HG03103 (cell line): ENCODE data around the gene FIGLA.

Experiments used
- ATAC-seq: cut with Tn5 transposase; IDR thresholded peaks from one replicate; pipeline ENCODE4 v1.9.1; 2021; ENCODE audit warnings: low read depth; ENCODE audit not compliant: unreplicated experiment

The FIGLA gene

DNA sequence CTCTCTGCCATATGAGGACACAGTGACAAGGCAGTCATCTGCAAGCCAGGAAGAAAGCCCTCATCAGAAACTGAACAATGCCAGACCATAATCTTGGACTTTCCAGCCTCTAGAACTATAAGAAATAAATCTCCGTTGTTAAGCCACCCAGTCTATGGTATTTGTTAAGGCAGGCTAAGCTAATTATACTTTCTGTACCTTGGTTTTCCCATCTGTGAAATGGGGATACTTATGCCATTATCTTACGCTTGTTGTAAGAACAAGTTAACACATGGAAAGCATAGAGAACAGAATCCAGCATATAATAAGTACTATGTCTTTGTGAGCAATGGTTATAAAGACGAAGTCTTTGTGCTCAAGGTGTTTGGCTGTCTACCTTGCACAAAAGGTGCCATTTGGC lies 14.2 kb downstream of the FIGLA start:
- no peak for ATAC-seq

DNA sequence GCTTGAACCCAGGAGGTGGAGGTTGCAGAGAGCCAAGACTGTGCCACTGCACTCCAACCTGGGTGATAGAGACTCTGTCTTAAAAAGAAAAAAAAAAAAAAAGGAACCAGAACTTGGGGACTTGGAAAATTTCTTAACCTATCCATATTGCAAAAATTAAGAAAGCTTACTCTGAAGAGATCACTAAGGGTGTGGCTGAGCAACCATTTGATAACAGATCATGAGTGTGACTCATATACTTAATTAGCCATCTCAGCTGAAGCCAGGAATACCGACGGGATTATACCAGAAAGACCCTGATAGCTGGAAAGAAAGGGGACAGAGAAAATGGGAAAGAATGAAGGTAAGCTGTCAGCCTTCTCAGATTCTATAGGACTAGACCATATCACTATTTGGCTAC lies 15.3 kb downstream of the FIGLA start:
- no peak for ATAC-seq

DNA sequence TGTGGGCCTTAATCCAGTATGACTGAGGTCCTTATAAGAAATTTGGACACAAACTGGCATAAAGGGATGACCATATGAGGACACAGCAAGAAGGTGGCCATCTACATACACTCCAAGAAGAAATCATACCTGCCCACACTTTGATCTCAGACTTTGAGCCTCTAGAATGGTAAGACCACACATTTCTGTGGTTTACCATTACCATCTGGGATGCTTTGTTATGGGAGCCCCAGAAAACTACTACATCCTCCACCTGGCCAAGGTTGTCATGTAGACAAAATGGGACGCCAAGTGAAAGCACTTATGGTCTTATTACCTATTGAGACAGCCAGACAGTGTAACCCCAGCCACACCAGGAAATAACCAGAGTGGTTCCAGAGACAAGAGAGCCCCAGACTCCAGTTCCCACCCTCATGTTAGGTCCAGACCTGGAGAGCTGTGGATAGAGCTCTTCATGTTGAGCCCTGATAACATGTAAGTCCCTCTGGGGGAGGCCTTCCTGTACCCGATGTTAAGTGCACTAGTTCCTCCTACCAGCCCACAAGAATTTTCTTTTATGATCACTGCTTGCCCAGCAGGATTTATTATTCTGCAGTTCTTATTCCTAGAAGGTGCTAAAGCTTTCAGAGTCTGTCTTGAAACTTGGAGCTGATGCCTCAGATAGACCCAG lies 17.8 kb downstream of the FIGLA start:
- no peak for ATAC-seq

DNA sequence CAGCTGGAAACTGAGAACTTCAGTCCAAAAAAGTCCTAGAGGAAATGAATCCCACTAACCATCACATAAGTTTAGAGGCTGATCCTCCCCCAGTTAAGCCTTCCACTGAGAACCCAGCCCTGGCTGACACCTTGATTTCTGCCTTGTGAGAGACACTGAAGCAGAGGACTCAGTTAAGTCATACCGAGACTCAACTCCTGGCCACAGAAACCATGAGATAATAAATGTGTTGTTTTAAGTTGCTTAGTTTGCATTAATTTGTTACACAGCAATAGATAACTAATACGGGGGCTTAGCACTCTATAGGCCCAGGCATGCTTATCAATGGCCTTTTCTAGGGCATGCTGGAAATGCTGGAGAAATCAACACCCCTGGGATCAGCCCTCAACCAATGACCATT lies 19.0 kb downstream of the FIGLA start:
- ATAC-seq: no peak

DNA sequence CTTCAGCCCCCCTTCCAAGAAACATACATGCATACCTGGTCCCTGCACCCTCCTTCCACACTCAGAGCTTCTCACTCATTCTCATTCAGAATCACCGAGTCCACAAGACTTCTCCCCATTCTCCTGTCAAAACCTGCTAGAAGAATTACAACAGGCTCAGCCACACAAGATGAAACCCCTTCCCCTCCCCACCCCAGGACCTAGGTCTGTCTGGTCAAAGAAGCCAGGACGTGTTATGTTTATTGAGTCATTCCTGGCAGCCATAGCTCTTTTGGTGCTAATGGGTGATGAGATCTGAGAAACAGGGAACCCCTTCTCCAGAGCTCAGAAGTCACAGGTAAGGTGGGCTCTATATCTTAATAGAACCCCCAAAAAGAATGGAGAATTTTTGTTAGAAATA lies 21.0 kb downstream of the FIGLA start:
- ATAC-seq: no peak

DNA sequence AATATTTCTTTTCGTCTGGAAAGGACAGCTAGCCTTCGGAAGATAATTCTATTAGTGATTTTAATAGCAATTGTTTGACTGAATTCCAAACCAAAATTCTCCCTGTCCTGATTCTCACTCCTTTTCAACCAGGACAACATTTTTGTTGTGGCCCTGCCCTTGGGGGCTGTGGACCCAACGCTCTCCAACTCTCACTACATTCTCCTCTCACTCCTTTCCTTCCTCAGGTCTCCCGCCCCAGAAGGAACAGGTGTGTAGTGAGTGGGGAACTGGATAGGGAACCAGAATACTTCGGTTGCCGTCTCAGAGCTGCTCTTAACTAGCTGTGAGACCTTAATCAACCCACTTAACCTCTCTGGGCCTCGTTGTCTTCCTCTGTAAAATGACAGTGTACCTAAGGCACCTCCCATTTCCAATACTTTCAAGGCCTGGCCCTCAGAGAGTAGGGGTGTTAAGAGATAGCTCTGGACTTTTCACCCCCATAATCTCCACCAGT lies 21.8 kb downstream of the FIGLA start:
- no peak for ATAC-seq

DNA sequence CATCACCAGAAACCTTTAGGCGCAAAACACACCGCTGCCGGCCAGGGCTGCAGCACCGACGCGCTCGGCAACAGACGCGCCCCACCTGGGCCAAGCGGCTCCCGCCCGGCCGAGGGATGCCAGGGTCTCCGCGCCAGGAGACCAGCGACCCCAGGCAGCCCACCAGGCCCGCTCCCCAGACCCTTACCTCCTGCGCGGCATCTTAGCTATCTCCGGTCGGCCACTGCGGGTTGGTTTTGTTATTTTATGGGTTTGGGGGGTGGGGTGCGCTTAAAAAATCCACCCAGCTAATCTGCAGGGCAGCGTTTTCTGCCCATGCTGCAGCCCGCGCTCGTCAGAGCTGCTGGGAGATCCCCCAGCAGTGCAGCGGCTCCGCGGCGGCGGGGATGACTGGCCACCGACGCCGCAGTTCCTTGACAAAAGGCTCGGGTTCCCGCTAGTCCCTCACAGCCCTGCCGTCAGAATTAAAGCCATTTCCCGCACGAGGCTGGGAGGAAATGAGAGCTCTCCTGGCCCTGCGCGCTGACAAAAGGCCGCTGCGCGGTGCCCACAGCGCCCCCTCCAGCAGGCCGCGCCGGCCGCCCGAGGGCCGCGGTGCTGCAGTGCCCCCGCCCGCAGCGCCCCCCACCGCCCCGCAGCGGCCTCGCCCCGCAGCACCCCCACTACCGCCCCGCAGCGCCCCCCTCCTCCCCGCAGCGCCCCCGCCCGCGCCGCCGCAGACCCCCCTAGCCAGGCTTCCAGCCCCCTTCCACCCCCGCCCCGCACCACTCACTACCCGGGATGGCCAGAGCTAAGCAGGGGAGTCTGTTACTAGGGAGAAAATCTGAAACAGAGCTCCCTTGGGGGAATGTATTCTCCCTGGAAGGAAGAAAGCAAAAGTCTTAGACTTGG lies 22.5 kb downstream of the FIGLA start, which contains the start of gene ADD2:
ADD2 (minus strand) TSS at position 502 of the 891 bp plus-strand sequence. CDS start 61,792 bp downstream, outside the sequence.
- no peak for ATAC-seq

DNA sequence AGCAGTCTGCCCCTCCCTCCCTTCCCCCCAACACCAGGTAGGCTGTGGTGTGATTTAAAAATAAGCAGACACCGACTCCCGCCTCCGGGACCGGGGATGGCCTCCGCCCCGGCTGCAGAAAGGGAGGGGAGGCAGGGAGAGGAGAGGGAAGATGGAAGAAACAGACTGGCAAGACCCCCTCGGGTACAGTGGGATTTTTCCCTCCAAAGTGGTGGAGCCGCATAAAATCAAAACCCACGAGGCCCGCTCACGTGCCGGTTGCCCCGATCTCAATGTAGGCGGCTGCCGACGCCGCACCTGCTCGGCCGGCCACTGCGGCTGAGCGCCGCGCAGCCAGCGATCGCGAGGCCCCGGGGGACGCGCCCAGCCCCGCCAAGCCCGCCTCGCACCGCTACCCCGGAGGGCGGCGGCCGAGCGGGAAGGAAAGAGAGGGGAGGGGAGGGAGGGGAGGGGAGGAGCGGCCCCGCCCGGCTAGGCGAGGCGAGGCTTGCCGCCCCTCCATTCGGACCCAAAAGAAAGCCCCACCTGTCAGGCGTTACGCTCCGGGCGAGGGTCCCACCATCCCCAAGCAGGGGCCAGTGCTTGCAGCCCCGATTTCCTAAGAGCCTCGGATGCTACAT lies 23.3 kb downstream of the FIGLA start:
- no peak for ATAC-seq

DNA sequence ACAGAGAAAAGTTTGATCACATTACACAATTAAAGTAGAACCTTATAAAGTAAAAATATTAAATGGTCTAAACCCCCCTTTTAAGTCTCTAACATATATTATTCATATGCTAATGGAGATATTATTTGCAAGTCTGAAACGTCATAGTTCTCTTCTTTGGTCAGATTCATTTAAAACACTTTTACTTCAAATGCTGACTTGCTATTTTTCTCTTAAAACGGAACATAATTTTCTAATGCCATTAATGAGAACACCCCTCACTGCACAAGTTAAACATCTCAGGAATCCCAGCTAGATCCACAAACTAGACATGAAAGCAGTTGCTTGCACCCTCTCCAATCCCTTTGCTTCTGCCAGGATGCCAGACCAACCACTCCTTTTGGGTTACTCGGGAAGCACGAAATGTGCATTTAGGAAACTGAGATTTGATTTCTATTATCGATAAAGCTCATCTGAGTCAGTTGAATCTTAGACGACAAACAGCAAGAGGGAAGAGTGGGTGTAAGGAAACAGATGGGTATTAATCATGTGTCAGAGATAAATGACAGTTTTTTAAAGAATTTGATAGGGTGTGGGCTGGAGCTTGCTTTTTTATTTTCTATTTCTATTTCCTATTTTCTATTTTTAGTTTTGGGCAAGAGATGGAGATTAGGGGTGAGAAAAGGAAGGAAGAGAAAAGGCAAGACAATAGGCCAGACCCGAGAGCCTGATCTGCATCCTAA lies 23.9 kb downstream of the FIGLA start:
- no peak for ATAC-seq

DNA sequence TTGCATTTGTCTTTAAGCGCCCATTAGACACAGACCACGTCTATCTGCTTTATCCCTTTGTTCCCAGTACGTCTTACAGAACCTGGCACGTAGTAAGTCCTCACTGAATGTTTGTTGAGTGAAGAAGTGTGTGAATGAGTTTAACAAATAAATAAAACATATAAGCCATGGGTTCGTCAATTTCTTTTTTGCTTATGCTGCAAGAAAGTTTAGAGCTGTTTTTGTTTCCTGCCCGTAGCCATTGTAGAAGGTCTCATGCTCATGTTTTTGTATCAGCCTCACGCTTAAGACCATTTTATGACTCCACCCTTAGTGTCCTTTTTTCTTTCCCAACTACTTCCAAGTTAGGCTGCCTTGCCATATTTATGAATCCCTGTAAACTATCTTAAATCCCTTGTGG lies 24.9 kb downstream of the FIGLA start:
- no peak for ATAC-seq

DNA sequence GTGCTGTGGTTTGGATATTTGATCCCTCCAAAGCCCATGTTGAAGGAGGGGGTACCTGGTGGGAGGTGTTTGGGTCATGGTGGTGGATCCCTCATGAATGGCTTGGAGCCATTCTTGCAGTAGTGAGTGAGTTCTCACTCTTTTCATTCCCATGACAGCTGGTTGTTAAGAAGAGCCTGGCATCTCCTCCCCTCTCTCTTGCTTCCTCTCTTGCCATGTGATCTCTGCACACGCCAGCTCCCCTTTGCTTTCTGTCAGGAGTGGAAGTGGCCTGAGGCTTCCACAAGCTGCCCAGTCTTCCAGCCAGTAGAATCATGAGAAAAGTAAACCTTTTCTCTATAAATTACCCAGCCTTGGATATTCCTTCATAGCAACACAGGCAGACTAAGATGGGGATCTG lies 31.0 kb downstream of the FIGLA start:
- ATAC-seq: no peak

DNA sequence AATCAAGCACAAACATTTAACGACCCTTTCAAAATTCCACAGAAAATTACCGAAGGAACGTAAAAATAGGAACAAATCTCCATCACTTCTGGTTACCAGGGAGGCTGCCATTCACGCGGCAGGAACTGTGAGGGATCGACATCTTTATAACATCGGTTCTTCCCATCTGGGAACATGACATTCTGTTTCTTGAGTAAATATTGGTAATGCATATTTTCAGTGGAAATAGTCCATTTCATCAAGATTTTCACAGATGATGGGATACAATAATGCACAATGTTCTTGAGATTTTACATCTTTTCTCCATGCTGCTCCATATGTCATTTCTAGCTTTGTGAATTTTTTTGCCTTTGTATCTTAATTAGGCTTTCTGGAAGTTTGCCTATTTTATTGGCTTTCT lies 32.5 kb downstream of the FIGLA start:
- no peak for ATAC-seq

DNA sequence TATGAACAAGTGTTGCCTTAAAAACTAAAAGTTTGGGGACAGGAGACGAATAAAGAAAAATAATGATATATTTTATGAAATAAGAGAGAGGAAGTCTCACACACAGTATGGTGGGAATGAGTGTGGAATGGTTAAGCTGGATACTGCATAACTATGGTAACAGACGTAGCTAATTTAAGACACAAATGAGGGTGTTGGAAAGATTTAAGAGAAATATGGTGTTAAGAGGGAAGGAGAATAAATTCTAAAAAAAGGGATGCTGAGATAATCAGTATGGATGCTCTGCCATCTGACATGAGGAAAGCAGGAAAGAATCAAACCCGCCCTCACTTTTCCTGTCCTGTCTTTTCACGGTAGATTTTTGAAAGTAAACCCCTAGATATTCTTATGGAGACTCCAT lies 33.1 kb downstream of the FIGLA start:
- ATAC-seq: no peak

DNA sequence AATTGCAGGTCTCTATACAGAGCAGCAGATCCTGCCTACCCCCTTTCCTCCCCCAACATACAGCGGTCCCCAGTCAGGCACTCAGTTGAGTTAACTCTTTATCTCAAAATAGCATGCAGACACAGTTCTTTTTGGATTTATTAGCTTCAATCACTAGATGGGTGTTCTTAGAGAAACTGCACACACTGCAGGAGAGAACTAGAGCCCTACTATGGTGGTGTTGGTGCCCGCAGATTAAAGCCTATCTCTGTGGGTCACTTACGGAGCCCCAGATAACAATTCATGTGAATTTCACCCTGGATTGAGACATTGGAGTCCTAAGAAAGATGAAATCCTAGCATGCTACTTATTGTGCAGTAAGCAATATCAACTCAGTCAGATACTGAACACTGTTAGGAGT lies 34.3 kb downstream of the FIGLA start:
- ATAC-seq: no peak

DNA sequence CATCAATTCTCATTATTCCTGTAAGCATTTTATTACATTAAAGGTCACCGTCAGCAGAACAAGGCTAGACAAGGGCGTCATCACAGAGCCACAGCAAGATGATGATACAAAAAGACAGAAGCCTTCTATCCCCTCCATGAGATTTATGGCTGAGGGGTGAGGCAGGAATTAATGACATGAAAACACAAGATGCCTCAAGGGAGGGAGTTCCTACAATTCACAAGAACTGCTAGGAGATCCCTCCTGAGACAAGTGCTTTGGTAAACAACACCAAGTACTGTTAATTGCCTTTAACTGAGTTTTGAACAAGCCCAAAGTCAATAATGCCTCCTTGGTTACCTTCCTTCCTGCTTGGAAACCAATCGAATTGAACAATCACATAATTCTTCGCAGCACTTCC lies 36.5 kb downstream of the FIGLA start:
- no peak for ATAC-seq

DNA sequence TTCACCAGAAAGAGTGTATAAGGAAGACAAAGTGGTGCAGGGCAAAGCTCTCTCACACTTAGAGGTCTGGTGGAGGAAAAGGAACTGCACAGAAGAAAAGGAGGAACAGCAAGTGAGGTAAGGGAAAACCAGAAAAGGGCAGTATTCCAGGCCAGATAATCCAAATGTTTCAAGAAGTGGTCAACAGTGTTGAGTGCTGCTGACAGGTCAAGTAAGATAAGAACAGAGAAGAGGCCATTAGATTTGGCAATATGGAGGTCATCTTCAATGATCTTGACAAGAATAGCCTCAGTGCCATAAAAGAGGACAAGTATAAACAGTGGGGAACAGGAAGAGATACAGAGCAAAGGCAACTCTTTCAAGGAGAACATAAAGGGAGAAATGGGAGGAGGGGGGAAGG lies 37.4 kb downstream of the FIGLA start:
- ATAC-seq: no peak

DNA sequence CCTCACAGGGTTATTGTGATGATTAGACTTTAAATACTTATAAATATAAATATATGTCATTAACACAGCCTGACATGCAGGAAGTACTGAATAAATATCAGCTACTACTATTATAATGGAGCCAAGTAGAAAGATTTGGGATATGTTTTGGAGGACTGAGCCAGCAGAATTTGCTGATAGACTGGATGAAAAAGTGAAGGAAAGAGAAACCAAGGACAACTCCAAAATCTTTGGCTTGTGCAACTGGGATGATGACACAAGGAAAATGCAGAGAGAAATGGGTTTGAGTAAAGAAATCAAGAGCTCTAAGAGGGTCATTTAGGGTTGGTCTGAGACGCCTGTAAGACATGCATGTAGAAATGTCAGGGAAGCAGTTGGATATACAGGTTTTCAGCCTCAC lies 38.0 kb downstream of the FIGLA start:
- ATAC-seq: no peak

DNA sequence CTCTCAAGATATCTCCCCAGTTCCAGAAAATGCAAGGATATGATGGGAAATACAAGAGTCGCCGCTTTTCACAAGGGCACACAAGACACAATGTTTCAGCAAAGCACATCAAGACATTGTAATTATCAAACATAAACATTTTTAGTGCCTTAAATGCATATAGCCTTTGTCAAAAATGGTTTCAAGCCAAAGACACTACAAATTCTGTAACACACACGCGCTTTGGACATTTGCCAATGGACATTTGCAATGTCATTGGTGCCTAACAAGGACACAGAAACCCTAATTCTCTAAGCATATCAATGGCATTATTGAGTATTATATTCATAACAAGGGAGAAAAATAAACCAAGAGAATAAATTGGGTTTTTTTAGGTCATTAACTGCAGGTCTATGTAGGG lies 38.6 kb downstream of the FIGLA start:
- ATAC-seq: no peak

DNA sequence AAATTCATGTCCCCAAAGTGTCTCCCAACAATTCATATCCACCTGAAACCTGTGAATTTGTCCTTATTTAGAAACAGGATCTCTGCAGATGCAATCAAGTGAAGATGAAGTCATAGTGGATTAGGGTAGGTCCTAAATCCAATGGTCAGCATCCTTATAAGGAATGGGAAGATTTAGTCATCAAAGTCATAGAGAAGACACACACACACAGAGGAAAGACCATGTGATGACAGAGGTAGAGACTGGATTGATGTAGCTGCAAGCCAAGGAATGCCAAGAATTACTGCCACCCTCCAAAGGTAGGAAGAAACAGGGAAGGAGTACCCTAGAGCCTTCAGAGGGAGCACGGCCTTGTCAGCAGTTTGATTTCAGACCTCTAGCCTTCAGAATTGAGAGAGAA lies 40.1 kb downstream of the FIGLA start:
- ATAC-seq: no peak

DNA sequence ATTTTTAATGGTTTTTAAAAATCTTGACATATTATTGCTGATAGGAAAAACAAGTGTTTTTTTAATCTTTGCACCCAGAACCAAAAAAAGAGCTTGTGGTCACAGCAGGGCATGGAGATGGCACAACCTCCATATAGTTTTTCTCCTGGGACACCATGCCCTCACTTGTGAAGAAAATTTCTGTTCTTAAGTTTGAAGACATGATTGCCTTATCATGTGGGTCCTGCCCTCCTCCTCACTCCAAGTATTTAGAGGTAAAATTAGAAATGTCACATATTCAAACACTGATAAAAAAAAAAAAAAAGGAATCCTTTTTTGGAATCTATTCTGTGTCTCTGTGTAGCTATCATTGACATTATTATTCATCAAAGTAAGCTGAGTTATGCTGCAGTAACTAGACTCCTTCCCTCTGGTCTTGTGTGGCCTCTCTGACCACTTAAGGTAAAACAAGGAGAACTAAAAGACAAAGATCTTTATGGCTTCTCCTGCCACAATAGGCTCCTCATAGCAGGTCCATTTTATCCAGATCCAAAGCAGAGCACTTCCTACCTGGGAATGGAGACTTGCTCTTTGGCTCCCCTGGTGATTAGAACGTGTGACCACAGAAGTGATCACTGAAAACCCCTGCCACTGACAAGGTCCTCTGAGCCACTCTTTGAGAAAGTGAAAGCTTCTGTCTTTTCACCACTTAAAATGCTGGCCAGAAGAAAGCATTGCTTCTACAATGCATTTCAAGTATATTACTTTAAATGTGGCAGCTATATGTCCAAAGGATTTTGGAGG lies 42.2 kb downstream of the FIGLA start:
- ATAC-seq: no peak
